ENCODE results near the gene POLD3.
A peak's percentile ranks its signal among the peaks of the same experiment; 100 is the strongest.

Gene POLD3

GRCh38 chr11:74633406-74634393 is 41.3 kb downstream of the POLD3 start:
- no peak overlapping the region for H3K27ac ChIP-seq (ENCODE audit: low read depth in 2 of 2, low read length in 2 of 2)
- no peaks in the 10 kb centered on the region for H3K27me3 ChIP-seq (ENCODE audit: control insufficient read depth in 2 of 2, insufficient read depth in 2 of 2, low read length in 2 of 2)
- no peak overlapping the region for H3K9ac ChIP-seq (ENCODE audit: low read depth in 1 of 2, low read length in 2 of 2)
- H3K4me1 ChIP-seq (ENCODE audit: control insufficient read depth in 2 of 2, insufficient read depth in 2 of 2, low read length in 2 of 2) = no peaks in the 10 kb centered on the region
- peaks cover 22 to 24% of the 10 kb centered on the region in 2 donors for H3K36me3 ChIP-seq (ENCODE audit: control insufficient read depth in 2 of 2, insufficient read depth in 2 of 2, low read length in 2 of 2)
- no peak overlapping the region for H3K4me3 ChIP-seq (ENCODE audit: low read length in 2 of 2)
- no peaks in the 10 kb centered on the region for H3K9me3 ChIP-seq (ENCODE audit: control insufficient read depth in 2 of 2, low read length in 2 of 2)

DNA sequence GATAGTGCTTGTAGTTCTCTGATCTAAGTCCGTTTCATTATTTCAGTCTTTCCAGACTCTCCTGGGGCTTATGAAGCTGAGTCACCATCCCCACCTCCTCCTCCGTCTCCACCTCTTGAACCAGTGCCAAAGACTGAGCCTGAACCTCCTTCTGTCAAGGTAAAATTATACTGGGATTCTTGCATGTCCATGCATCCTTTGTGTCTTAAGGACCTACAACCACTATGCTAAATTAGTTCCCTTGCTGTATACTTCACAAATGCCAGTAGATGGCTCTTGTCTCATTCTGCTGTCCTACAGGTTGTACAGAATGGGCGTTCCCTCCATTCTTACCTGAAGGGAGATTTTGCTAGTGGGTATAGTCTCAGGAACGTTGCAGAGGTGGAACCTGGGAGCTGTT is 42.2 kb downstream of the POLD3 start:
- Histone ChIP-seq H3K4me1 (ENCODE audit: control insufficient read depth in 2 of 2, insufficient read depth in 2 of 2, low read length in 2 of 2) (no peaks in the 10 kb centered on the region), H3K27ac (ENCODE audit: low read depth in 2 of 2, low read length in 2 of 2) (no peak overlapping the region), H3K27me3 (ENCODE audit: control insufficient read depth in 2 of 2, insufficient read depth in 2 of 2, low read length in 2 of 2) (no peaks in the 10 kb centered on the region), H3K9me3 (ENCODE audit: control insufficient read depth in 2 of 2, low read length in 2 of 2) (no peaks in the 10 kb centered on the region), H3K4me3 (ENCODE audit: low read length in 2 of 2) (no peak overlapping the region), H3K36me3 (ENCODE audit: control insufficient read depth in 2 of 2, insufficient read depth in 2 of 2, low read length in 2 of 2) (peaks cover 17 to 20% of the 10 kb centered on the region in 2 donors), H3K9ac (ENCODE audit: low read depth in 1 of 2, low read length in 2 of 2) (no peak overlapping the region)

- no peak overlapping the region for H3K4me3 ChIP-seq (ENCODE audit: low read length in 2 of 2)
- no peak overlapping the region for H3K27ac ChIP-seq (ENCODE audit: low read depth in 2 of 2, low read length in 2 of 2)
- H3K9me3 ChIP-seq (ENCODE audit: control insufficient read depth in 2 of 2, low read length in 2 of 2) = no peaks in the 10 kb centered on the region
- H3K4me1 ChIP-seq (ENCODE audit: control insufficient read depth in 2 of 2, insufficient read depth in 2 of 2, low read length in 2 of 2) = no peaks in the 10 kb centered on the region
- H3K27me3 ChIP-seq (ENCODE audit: control insufficient read depth in 2 of 2, insufficient read depth in 2 of 2, low read length in 2 of 2) = no peaks in the 10 kb centered on the region
- no peak overlapping the region for H3K9ac ChIP-seq (ENCODE audit: low read depth in 1 of 2, low read length in 2 of 2)
- H3K36me3 ChIP-seq (ENCODE audit: control insufficient read depth in 2 of 2, insufficient read depth in 2 of 2, low read length in 2 of 2) = peaks cover 31 to 35% of the 10 kb centered on the region in 2 donors
These were observed 44.3 kb downstream of the POLD3 start for GRCh38 chr11:74636630-74637184.

- H3K36me3 ChIP-seq (ENCODE audit: control insufficient read depth in 2 of 2, insufficient read depth in 2 of 2, low read length in 2 of 2) = peaks cover 35 to 39% of the 10 kb centered on the region in 2 donors
- H3K9ac ChIP-seq (ENCODE audit: low read depth in 1 of 2, low read length in 2 of 2) = no peak overlapping the region
- no peak overlapping the region for H3K4me3 ChIP-seq (ENCODE audit: low read length in 2 of 2)
- no peaks in the 10 kb centered on the region for H3K4me1 ChIP-seq (ENCODE audit: control insufficient read depth in 2 of 2, insufficient read depth in 2 of 2, low read length in 2 of 2)
- H3K27ac ChIP-seq (ENCODE audit: low read depth in 2 of 2, low read length in 2 of 2) = no peak overlapping the region
- H3K27me3 ChIP-seq (ENCODE audit: control insufficient read depth in 2 of 2, insufficient read depth in 2 of 2, low read length in 2 of 2) = no peaks in the 10 kb centered on the region
- H3K9me3 ChIP-seq (ENCODE audit: control insufficient read depth in 2 of 2, low read length in 2 of 2) = no peaks in the 10 kb centered on the region
These were observed 45.3 kb downstream of the POLD3 start for GRCh38 chr11:74637700-74638099.

DNA sequence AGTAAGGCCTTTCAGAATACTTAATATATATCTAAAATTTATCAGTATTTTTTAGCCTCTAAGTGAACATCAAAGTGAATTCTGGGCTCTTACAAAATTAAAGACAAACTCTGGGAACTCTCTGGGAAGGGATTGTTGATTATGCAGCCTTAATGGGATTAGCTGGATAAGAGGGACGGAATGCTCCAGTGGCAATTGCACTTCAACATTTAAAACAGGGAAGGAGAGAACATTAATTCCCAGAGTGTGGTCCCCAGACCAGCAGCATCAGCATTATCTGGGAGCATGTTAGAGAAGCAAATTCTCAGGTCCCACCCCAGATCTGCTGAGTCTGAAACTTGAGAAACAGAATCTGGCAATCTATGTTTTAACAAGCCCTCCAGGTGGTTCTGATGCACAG is 46.5 kb downstream of the POLD3 start:
- Histone ChIP-seq H3K36me3 (ENCODE audit: control insufficient read depth in 2 of 2, insufficient read depth in 2 of 2, low read length in 2 of 2) (peaks cover 35 to 39% of the 10 kb centered on the region in 2 donors), H3K27ac (ENCODE audit: low read depth in 2 of 2, low read length in 2 of 2) (no peak overlapping the region), H3K9me3 (ENCODE audit: control insufficient read depth in 2 of 2, low read length in 2 of 2) (no peaks in the 10 kb centered on the region), H3K4me3 (ENCODE audit: low read length in 2 of 2) (no peak overlapping the region), H3K9ac (ENCODE audit: low read depth in 1 of 2, low read length in 2 of 2) (no peak overlapping the region), H3K4me1 (ENCODE audit: control insufficient read depth in 2 of 2, insufficient read depth in 2 of 2, low read length in 2 of 2) (no peaks in the 10 kb centered on the region), H3K27me3 (ENCODE audit: control insufficient read depth in 2 of 2, insufficient read depth in 2 of 2, low read length in 2 of 2) (no peaks in the 10 kb centered on the region)

DNA sequence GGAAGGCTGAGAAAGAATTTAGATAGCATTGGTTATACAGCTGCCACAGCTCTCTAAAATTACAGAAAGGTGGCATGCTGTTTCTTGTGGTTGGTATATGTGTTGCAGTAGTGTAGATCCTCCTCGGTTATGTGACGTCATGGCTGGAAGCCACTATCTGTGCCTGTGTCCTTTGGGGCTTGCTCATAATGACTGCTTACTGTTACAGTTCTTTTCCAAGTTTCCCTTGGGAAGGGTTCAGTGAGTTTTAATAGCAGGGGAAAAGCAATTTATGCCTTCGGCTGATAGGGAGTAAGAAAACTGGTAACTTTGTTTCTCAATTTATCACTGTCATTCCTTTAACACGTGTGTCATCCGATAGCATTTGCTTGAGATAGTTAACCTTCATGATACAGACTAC is 47.2 kb downstream of the POLD3 start:
- Histone ChIP-seq H3K4me3 (ENCODE audit: low read length in 2 of 2) (no peak overlapping the region), H3K27ac (ENCODE audit: low read depth in 2 of 2, low read length in 2 of 2) (no peak overlapping the region), H3K4me1 (ENCODE audit: control insufficient read depth in 2 of 2, insufficient read depth in 2 of 2, low read length in 2 of 2) (no peaks in the 10 kb centered on the region), H3K36me3 (ENCODE audit: control insufficient read depth in 2 of 2, insufficient read depth in 2 of 2, low read length in 2 of 2) (peaks cover 33 to 38% of the 10 kb centered on the region in 2 donors), H3K9me3 (ENCODE audit: control insufficient read depth in 2 of 2, low read length in 2 of 2) (no peaks in the 10 kb centered on the region), H3K27me3 (ENCODE audit: control insufficient read depth in 2 of 2, insufficient read depth in 2 of 2, low read length in 2 of 2) (no peaks in the 10 kb centered on the region), H3K9ac (ENCODE audit: low read depth in 1 of 2, low read length in 2 of 2) (no peak overlapping the region)

- H3K9me3 ChIP-seq (ENCODE audit: control insufficient read depth in 2 of 2, low read length in 2 of 2) = no peaks in the 10 kb centered on the region
- H3K4me1 ChIP-seq (ENCODE audit: control insufficient read depth in 2 of 2, insufficient read depth in 2 of 2, low read length in 2 of 2) = no peaks in the 10 kb centered on the region
- no peak overlapping the region for H3K4me3 ChIP-seq (ENCODE audit: low read length in 2 of 2)
These were observed 48.9 kb downstream of the POLD3 start for GRCh38 chr11:74641289-74641688.

GRCh38 chr11:74641905-74642304 is 49.5 kb downstream of the POLD3 start:
- Histone ChIP-seq H3K4me1 (ENCODE audit: control insufficient read depth in 2 of 2, insufficient read depth in 2 of 2, low read length in 2 of 2) (no peaks in the 10 kb centered on the region), H3K4me3 (ENCODE audit: low read length in 2 of 2) (no peak overlapping the region), H3K36me3 (ENCODE audit: control insufficient read depth in 2 of 2, insufficient read depth in 2 of 2, low read length in 2 of 2) (peaks cover 21 to 31% of the 10 kb centered on the region in 2 donors), H3K27ac (ENCODE audit: low read depth in 2 of 2, low read length in 2 of 2) (no peak overlapping the region), H3K9me3 (ENCODE audit: control insufficient read depth in 2 of 2, low read length in 2 of 2) (no peaks in the 10 kb centered on the region), H3K27me3 (ENCODE audit: control insufficient read depth in 2 of 2, insufficient read depth in 2 of 2, low read length in 2 of 2) (no peaks in the 10 kb centered on the region), H3K9ac (ENCODE audit: low read depth in 1 of 2, low read length in 2 of 2) (no peak overlapping the region)

More at GRCh38 chr11:74641289-74641688, 48.9 kb downstream of the POLD3 start:
- no peaks in the 10 kb centered on the region for H3K27me3 ChIP-seq (ENCODE audit: control insufficient read depth in 2 of 2, insufficient read depth in 2 of 2, low read length in 2 of 2)
- peaks cover 27% of the 10 kb centered on the region in 2 donors for H3K36me3 ChIP-seq (ENCODE audit: control insufficient read depth in 2 of 2, insufficient read depth in 2 of 2, low read length in 2 of 2)
- H3K27ac ChIP-seq (ENCODE audit: low read depth in 2 of 2, low read length in 2 of 2) = no peak overlapping the region
- H3K9ac ChIP-seq (ENCODE audit: low read depth in 1 of 2, low read length in 2 of 2) = no peak overlapping the region

DNA sequence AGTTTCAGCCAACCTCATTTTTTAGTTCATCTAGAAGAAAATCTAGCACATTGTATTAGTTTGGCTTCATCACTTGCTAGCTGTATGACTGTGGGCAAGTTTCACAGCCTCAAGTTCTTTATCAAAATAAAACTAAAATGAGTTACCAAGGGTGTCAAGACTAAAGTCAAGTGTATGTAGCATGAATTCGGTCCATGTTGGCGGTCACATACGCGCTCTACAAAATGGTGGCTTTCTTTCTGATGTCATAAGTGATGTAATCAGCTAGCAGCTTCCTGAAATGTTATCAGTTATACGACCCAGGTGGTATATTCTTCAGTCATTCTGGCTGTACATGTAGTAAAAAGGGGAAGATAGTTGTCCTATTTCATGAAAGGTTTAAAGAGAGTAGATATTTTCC is 50.5 kb downstream of the POLD3 start:
- H3K36me3 ChIP-seq (ENCODE audit: control insufficient read depth in 2 of 2, insufficient read depth in 2 of 2, low read length in 2 of 2) = peaks cover 18 to 31% of the 10 kb centered on the region in 2 donors

GRCh38 chr11:74644081-74644480 is 51.7 kb downstream of the POLD3 start:
- peak overlapping the region; percentile 11 to 52 for H3K27ac ChIP-seq (ENCODE audit: low read depth in 2 of 2, low read length in 2 of 2)
- no peak overlapping the region for H3K9ac ChIP-seq (ENCODE audit: low read depth in 1 of 2, low read length in 2 of 2)
- no peaks in the 10 kb centered on the region for H3K9me3 ChIP-seq (ENCODE audit: control insufficient read depth in 2 of 2, low read length in 2 of 2)
- H3K27me3 ChIP-seq (ENCODE audit: control insufficient read depth in 2 of 2, insufficient read depth in 2 of 2, low read length in 2 of 2) = no peaks in the 10 kb centered on the region
- H3K4me1 ChIP-seq (ENCODE audit: control insufficient read depth in 2 of 2, insufficient read depth in 2 of 2, low read length in 2 of 2) = no peaks in the 10 kb centered on the region
- H3K4me3 ChIP-seq (ENCODE audit: low read length in 2 of 2) = no peak overlapping the region
- peaks cover 18 to 36% of the 10 kb centered on the region in 2 donors for H3K36me3 ChIP-seq (ENCODE audit: control insufficient read depth in 2 of 2, insufficient read depth in 2 of 2, low read length in 2 of 2)

More for the DNA sequence above, 50.5 kb downstream of the POLD3 start:
- Histone ChIP-seq H3K4me1 (ENCODE audit: control insufficient read depth in 2 of 2, insufficient read depth in 2 of 2, low read length in 2 of 2) (no peaks in the 10 kb centered on the region), H3K4me3 (ENCODE audit: low read length in 2 of 2) (no peak overlapping the region), H3K9ac (ENCODE audit: low read depth in 1 of 2, low read length in 2 of 2) (no peak overlapping the region), H3K27ac (ENCODE audit: low read depth in 2 of 2, low read length in 2 of 2) (no peak overlapping the region), H3K27me3 (ENCODE audit: control insufficient read depth in 2 of 2, insufficient read depth in 2 of 2, low read length in 2 of 2) (no peaks in the 10 kb centered on the region), H3K9me3 (ENCODE audit: control insufficient read depth in 2 of 2, low read length in 2 of 2) (no peaks in the 10 kb centered on the region)

All from mucosa of rectum (tissue), 2 donors.